GM12878 (cell line): ENCODE results near the gene SMIM35. TPM values are rescaled to one million over a fixed set of nuclear protein-coding genes. Genes with fewer than 3 reads are reported as not detected.
A peak's percentile ranks its signal among the peaks of the same experiment; 100 is the strongest.

Experiments used
- ATAC-seq: fragments of 200-7000 bp; cut with Tn5 transposase; 3 replicates; pipeline ENCODE4 v1.9.1; 2020; ENCODE audit warnings: mild to moderate bottlenecking, moderate library complexity
- BruUV-seq: library from RNA; stranded (reverse); fragments of 400-500 nt; replicated peaks from 2 replicates; lab custom pipeline; 2021; lab: Mats Ljungman, UMichigan
- CTCF ChIA-PET: fragments of 300-600 bp; sonication (Branson Sonifier 250); formaldehyde crosslinking; extraction: SDS; loops from one replicate; lab custom pipeline; 2021; ENCODE audit warnings: inconsistent platforms; lab: Yijun Ruan, JAX
- POLR2A ChIA-PET: fragments of 350-600 bp; formaldehyde crosslinking; extraction: SDS; loops from one replicate; lab custom pipeline; 2021; ENCODE audit warnings: inconsistent platforms; lab: Charles Lee
- RAD21 ChIA-PET: fragments of 300-600 bp; sonication (Branson Sonifier 250); formaldehyde crosslinking; loops from one replicate; lab custom pipeline; 2023; ENCODE audit warnings: antibody characterized with exemption; ENCODE audit not compliant: unreplicated experiment; lab: Charles Lee
- SMC1A ChIA-PET: fragments of 300-600 bp; sonication (Branson Sonifier 250); formaldehyde crosslinking; loops from one replicate; lab custom pipeline; 2023; ENCODE audit not compliant: unreplicated experiment, uncharacterized antibody; lab: Charles Lee
- DNase-seq: peaks from one replicate; pipeline ENCODE4 v3.0.0-alpha.2; 2011; ENCODE audit warnings: low read depth, low spot score
- FAIRE-seq: peaks from 3 replicates; lab custom pipeline; 2011; peaks lifted over from hg19 to GRCh38; lab: Jason Lieb, UNC
- H2AFZ ChIP-seq: 2 replicates; pipeline ENCODE4 v1.6.0; 2011; ENCODE audit warnings: low read depth, low read length, control low read depth; ENCODE audit not compliant: control insufficient read depth
- H3K27ac ChIP-seq: 2 replicates; pipeline ENCODE4 v1.5.1; 2011; ENCODE audit warnings: control low read depth; ENCODE audit not compliant: control insufficient read depth, insufficient read depth
- H3K27me3 ChIP-seq, 2 experiments: replicated peaks in 1 of 2; 2 replicates each; pipeline versions ENCODE4 v1.6.0 to v1.6.1; 2011; ENCODE audit warnings: low read length in 1 of 2; ENCODE audit not compliant: control insufficient read depth in 2 of 2, insufficient read depth in 2 of 2
- H3K36me3 ChIP-seq, 2 experiments: 2 replicates each; pipeline ENCODE4 v1.5.1; 2011; ENCODE audit warnings: low read length in 1 of 2; ENCODE audit not compliant: control insufficient read depth in 2 of 2, insufficient read depth in 2 of 2
- H3K4me1 ChIP-seq: 2 replicates; pipeline ENCODE4 v1.6.1; 2011; ENCODE audit warnings: mild to moderate bottlenecking, low read length, moderate library complexity, mixed read lengths; ENCODE audit not compliant: control insufficient read depth, insufficient read depth
- H3K4me2 ChIP-seq: 2 replicates; pipeline ENCODE4 v1.6.0; 2011; ENCODE audit warnings: control low read depth; ENCODE audit not compliant: control insufficient read depth, insufficient read depth
- H3K4me3 ChIP-seq: fragments of 200-600 bp; sonication (generic); 2 replicates; pipeline ENCODE4 v1.5.1; 2016
- H3K79me2 ChIP-seq: 2 replicates; pipeline ENCODE4 v1.6.0; 2011; ENCODE audit warnings: low read length; ENCODE audit not compliant: control insufficient read depth, insufficient read depth
- H3K9ac ChIP-seq: 2 replicates; pipeline ENCODE4 v1.8.0; 2011; ENCODE audit warnings: low read length, control low read depth, mixed read lengths; ENCODE audit not compliant: control insufficient read depth, insufficient read depth
- H3K9me3 ChIP-seq: replicated peaks from 3 replicates; pipeline ENCODE4 v1.5.1; 2011; ENCODE audit warnings: mild to moderate bottlenecking, low read length; ENCODE audit not compliant: control insufficient read depth, insufficient read depth
- H4K20me1 ChIP-seq: 2 replicates; pipeline ENCODE4 v1.6.0; 2011; ENCODE audit not compliant: control insufficient read depth, insufficient read depth
- CBX5 ChIP-seq: sonication (generic); IDR thresholded peaks from 2 replicates; pipeline ENCODE4 v1.6.1; 2016; ENCODE audit warnings: low read depth, moderate library complexity, mild to moderate bottlenecking, inconsistent platforms
- CHD1 ChIP-seq: IDR thresholded peaks from 2 replicates; pipeline ENCODE4 v1.6.1; 2012; ENCODE audit warnings: low read depth, low read length, improper control_type of control experiment
- IKZF2 ChIP-seq, 2 experiments: fragments of 450-650 bp; IDR thresholded peaks; 2 replicates each; pipeline ENCODE4 v1.6.1; 2017; ENCODE audit warnings: mild to moderate bottlenecking in 2 of 2, moderate library complexity in 2 of 2
- IRF4 ChIP-seq: IDR thresholded peaks from 2 replicates; pipeline ENCODE4 v1.6.1; 2011; ENCODE audit warnings: low read depth, low read length
- MTA2 ChIP-seq: fragments of 450-650 bp; IDR thresholded peaks from 2 replicates; pipeline ENCODE4 v1.6.1; 2016; ENCODE audit warnings: low read depth, mild to moderate bottlenecking, moderate library complexity
- MXI1 ChIP-seq: fragments of 150-350 bp; IDR thresholded peaks from 2 replicates; pipeline ENCODE4 v1.6.1; 2011; ENCODE audit warnings: low read depth, mild to moderate bottlenecking, inconsistent platforms, low read length, improper control_type of control experiment
- PBX3 ChIP-seq: IDR thresholded peaks from 2 replicates; pipeline ENCODE4 v1.6.1; 2011; ENCODE audit warnings: mild to moderate bottlenecking, low read depth, low read length, moderate library complexity; ENCODE audit not compliant: insufficient replicate concordance
- REST ChIP-seq: IDR thresholded peaks from 2 replicates; pipeline ENCODE4 v1.6.1; 2012; ENCODE audit warnings: mild to moderate bottlenecking, low read depth, low read length
- RUNX3 ChIP-seq: IDR thresholded peaks from 2 replicates; pipeline ENCODE4 v1.6.1; 2012; ENCODE audit warnings: low read length, inconsistent platforms
- SMC3 ChIP-seq: IDR thresholded peaks from 2 replicates; pipeline ENCODE4 v1.6.1; 2011; ENCODE audit warnings: low read length, improper control_type of control experiment, borderline replicate concordance
- SPI1 ChIP-seq: IDR thresholded peaks from 2 replicates; pipeline ENCODE4 v1.6.1; 2011; ENCODE audit warnings: low read depth, mild to moderate bottlenecking, low read length, moderate library complexity, borderline replicate concordance; ENCODE audit not compliant: insufficient read depth
- WGBS: methylation state at CpG from one replicate; pipeline ENCODE4 v1.1.6; 2016; ENCODE audit warnings: low lambda C conversion rate; ENCODE audit not compliant: insufficient replicate concordance, insufficient coverage; ENCODE audit errors: missing lambda C conversion rate; 5-methylcytosine and 5-hydroxymethylcytosine counted together
- in situ Hi-C: fragments of 300-500 bp; cut with MboI; formaldehyde crosslinking; loops from 9 replicates; pipeline ENCODE4 v1.14.3; 2018; ENCODE audit warnings: mixed read lengths
- intact Hi-C: fragments of 100-400 bp; cut with micrococcal nuclease; formaldehyde crosslinking; loops from one replicate; pipeline ENCODE4 v1.14.2; 2022; ENCODE audit not compliant: unreplicated experiment
- polyA plus RNA-seq, 11 experiments: library from polyadenylated mRNA; depleted of rRNA in 4 of 11; unstranded in 6 of 11; stranded (reverse) in 5 of 11; fragments of >200 nt; fragmentation: Nextera tagmentation in 4 of 11; fragmentation: Illumina TruSeq in 1 of 11; extraction: Ambion mirVana in 4 of 11; extraction: Trizol in 1 of 11; gene quantifications; 1 replicate in 1 of 11; 2 replicates in 10 of 11; pipeline versions ENCODE4 v1.2.1 to v1.2.3, GENCODE V29; 2011 to 2016; ENCODE audit warnings: inconsistent platforms in 2 of 11, missing spikeins in 2 of 11, low read depth in 1 of 11
- total RNA-seq, 4 experiments: library from RNA; depleted of rRNA in 3 of 4; stranded (reverse); fragments of >200 nt in 3 of 4; fragmentation: Illumina TruSeq in 1 of 4; extraction: Trizol in 1 of 4; gene quantifications; 2 replicates each; pipeline versions ENCODE4 v1.2.1 to v1.2.3, GENCODE V29; 2013 to 2021

Gene SMIM35
- total and polyA plus RNA-seq, 10 of the 15 experiments (the other 5 are each of a cell fraction or from before 2014, with no cell fraction given), result 0.02 to 1.1 (median 0.05) TPM; not detected in 5

GRCh38 chr11:118017111-118017510 lies 69.7 kb downstream of the SMIM35 start:
- no peak overlapping the region for H3K27ac ChIP-seq
- H2AFZ ChIP-seq, result no peak overlapping the region
- H3K27me3 ChIP-seq, result no peaks in the 10 kb centered on the region
- no TSS peak for BruUV-seq
- FAIRE-seq, result no peak
- no peak for DNase-seq
- no peaks in the 10 kb centered on the region for H4K20me1 ChIP-seq
- RAD21 ChIA-PET, result interaction anchor here (1.0 kb wide), 1 partner anchor 28 kb away, joined by 4 read pairs; no protein-coding TSS in a partner anchor
- H3K9ac ChIP-seq, result no peak overlapping the region
- no peak overlapping the region for H3K4me3 ChIP-seq
- TF ChIP-seq CHD1 (no peak), MXI1 (no peak)
- TF ChIP-seq, all 136 proteins: peak for 0
- Histone ChIP-seq H3K9me3 (peaks cover 17% of the 10 kb centered on the region; the same call in 2 of the 3 replicates), H3K36me3 (no peaks in the 10 kb centered on the region), H3K4me2 (no peak overlapping the region), H3K79me2 (no peaks in the 10 kb centered on the region), H3K4me1 (peaks cover 24% of the 10 kb centered on the region)
- ChIA-PET POLR2A (no interaction called here), CTCF (no interaction called here), SMC1A (interaction anchor here (1.3 to 1.7 kb wide), 2 partner anchors 20 to 29 kb away, joined by 4 to 5 read pairs; no protein-coding TSS in a partner anchor)
- ATAC-seq, result no peak
- in situ Hi-C loops, result no loop called here
- intact Hi-C loops, result no loop called here
- 96% methylated on average over 3 of the region's 3 CpGs for WGBS

GRCh38 chr11:118016104-118016503 lies 70.7 kb downstream of the SMIM35 start:
- H3K4me2 ChIP-seq, result peak overlapping the region; percentile 2; the same call in 1 of the 2 replicates
- no TSS peak for BruUV-seq

More at GRCh38 chr11:118016104-118016503, 70.7 kb downstream of the SMIM35 start:
- POLR2A ChIA-PET, result interaction anchor here (1.1 to 1.5 kb wide), 3 partner anchors 11 to 30 kb away, joined by 3 to 5 read pairs (median 4); no protein-coding TSS in a partner anchor
- DNase-seq, result no peak
- Histone ChIP-seq H3K9me3 (peaks cover 17% of the 10 kb centered on the region; the same call in 2 of the 3 replicates), H3K27me3 (no peaks in the 10 kb centered on the region), H3K4me1 (peaks cover 34% of the 10 kb centered on the region), H3K9ac (no peak overlapping the region), H3K36me3 (no peaks in the 10 kb centered on the region), H2AFZ (no peak overlapping the region), H3K27ac (no peak overlapping the region), H3K4me3 (no peak overlapping the region), H4K20me1 (no peaks in the 10 kb centered on the region), H3K79me2 (no peaks in the 10 kb centered on the region)
- no peak for TF ChIP-seq SPI1
- peak; percentile 43 for TF ChIP-seq RUNX3
- TF ChIP-seq CBX5, result no peak
- TF ChIP-seq SMC3, result no peak
- no peak for TF ChIP-seq PBX3
- peak in 1 of 2 experiments; percentile 26; a peak in 1 of 4 replicates for TF ChIP-seq IKZF2 (IDR thresholded peaks at IDR 0.05)
- TF ChIP-seq MTA2, result no peak
- no peak for TF ChIP-seq IRF4
- no peak for TF ChIP-seq REST
- RAD21 ChIA-PET, result interaction anchor here (0.7 to 1.4 kb wide), 6 partner anchors 14 to 69 kb away, joined by 3 to 4 read pairs (median 3); no protein-coding TSS in a partner anchor
- FAIRE-seq, result no peak
- no peak for ATAC-seq
- WGBS, result 5% methylated on average over 4 of the region's 4 CpGs
- SMC1A ChIA-PET, result interaction anchor here (1.1 to 1.9 kb wide), 11 partner anchors 9 to 69 kb away, joined by 3 to 14 read pairs (median 4); no protein-coding TSS in a partner anchor
- CTCF ChIA-PET, result interaction anchor here (0.6 to 1.5 kb wide), 12 partner anchors 15 to 209 kb away, joined by 3 to 9 read pairs (median 4); partner anchors contain the start of gene IL10RA
- in situ Hi-C loops, result no loop called here
- intact Hi-C loops, result no loop called here
